Coronary artery (tissue), 2 donors: Measurements from ENCODE around the gene ZCCHC17.

ENCODE experiments used
- DNase-seq: peaks from one replicate; pipeline ENCODE4 v3.0.0-alpha.2; 2017; ENCODE audit warnings: low spot score
- H3K27ac ChIP-seq, 2 donors: fragments of 200-600 bp; sonication (generic); one replicate each; pipeline ENCODE4 v1.5.1; 2016 to 2019
- H3K4me3 ChIP-seq: fragments of 200-600 bp; sonication (generic); 2 replicates; pipeline ENCODE4 v1.5.1; 2016; ENCODE audit warnings: mild to moderate bottlenecking, moderate library complexity
- TF ChIP-seq, protein P1 (sequence below): fragments of 200-600 bp; sonication (generic); IDR thresholded peaks from one replicate; pipeline ENCODE4 v1.5.1; 2019; ENCODE audit warnings: antibody characterized with exemption

The ZCCHC17 gene

DNA sequence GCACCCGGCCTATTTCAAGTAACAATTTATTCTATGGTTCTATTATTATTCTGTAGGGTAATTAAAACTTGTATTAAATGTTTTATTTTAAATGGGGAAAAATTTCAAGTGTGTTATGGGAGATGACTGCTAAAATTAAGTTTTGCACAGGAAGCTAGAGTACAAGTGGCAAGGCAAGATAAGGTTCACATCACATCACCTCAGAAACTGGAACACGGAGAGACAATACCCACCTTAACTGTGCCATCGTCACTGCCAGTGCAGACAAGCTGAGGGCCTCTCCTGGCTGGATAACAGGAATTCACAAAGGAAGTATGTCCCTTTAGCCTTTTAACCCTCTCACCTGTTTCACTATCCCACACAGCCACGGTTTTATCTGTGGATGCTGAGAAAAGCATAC, 7.8 kb upstream of the ZCCHC17 start:
- TF ChIP-seq, protein P1, sequence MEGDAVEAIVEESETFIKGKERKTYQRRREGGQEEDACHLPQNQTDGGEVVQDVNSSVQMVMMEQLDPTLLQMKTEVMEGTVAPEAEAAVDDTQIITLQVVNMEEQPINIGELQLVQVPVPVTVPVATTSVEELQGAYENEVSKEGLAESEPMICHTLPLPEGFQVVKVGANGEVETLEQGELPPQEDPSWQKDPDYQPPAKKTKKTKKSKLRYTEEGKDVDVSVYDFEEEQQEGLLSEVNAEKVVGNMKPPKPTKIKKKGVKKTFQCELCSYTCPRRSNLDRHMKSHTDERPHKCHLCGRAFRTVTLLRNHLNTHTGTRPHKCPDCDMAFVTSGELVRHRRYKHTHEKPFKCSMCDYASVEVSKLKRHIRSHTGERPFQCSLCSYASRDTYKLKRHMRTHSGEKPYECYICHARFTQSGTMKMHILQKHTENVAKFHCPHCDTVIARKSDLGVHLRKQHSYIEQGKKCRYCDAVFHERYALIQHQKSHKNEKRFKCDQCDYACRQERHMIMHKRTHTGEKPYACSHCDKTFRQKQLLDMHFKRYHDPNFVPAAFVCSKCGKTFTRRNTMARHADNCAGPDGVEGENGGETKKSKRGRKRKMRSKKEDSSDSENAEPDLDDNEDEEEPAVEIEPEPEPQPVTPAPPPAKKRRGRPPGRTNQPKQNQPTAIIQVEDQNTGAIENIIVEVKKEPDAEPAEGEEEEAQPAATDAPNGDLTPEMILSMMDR, result no peak
- H3K4me3 ChIP-seq, result no peak overlapping the region
- no peak for DNase-seq
- no peak overlapping the region for H3K27ac ChIP-seq

DNA sequence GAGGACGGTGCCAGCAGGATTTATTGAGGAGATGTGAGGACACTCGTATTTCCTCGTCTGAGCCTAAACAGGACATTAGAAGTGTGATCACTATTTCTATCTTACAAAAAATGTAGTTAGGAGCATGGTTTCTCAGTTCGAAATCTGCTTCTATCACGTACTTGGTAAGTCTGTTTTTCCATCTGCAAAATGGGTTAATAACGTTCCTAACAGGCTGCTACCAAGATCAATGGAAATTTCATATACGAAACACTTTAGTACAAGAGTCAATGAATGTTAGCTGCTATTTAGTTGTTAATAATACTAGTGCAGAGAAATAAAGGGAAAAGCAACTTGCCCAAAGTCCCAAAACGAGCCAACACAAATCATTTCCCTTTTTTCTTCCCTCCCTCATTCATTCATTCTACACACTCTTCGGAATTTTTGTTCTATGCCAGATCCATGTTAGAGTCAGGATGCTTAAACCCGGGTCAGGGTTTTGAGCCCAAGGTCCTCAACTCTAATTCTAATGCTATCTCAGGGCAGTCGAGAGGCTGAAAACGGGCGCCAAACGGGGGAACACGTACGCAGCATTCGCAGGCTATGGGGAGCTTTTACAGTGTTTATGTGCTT, 852 bp upstream of the ZCCHC17 start:
- DNase-seq, result no peak
- TF ChIP-seq, protein P1, result no peak
- H3K4me3 ChIP-seq, result peak overlapping the region; percentile 92
- H3K27ac ChIP-seq, result peak overlapping the region; percentile 53 to 92

DNA sequence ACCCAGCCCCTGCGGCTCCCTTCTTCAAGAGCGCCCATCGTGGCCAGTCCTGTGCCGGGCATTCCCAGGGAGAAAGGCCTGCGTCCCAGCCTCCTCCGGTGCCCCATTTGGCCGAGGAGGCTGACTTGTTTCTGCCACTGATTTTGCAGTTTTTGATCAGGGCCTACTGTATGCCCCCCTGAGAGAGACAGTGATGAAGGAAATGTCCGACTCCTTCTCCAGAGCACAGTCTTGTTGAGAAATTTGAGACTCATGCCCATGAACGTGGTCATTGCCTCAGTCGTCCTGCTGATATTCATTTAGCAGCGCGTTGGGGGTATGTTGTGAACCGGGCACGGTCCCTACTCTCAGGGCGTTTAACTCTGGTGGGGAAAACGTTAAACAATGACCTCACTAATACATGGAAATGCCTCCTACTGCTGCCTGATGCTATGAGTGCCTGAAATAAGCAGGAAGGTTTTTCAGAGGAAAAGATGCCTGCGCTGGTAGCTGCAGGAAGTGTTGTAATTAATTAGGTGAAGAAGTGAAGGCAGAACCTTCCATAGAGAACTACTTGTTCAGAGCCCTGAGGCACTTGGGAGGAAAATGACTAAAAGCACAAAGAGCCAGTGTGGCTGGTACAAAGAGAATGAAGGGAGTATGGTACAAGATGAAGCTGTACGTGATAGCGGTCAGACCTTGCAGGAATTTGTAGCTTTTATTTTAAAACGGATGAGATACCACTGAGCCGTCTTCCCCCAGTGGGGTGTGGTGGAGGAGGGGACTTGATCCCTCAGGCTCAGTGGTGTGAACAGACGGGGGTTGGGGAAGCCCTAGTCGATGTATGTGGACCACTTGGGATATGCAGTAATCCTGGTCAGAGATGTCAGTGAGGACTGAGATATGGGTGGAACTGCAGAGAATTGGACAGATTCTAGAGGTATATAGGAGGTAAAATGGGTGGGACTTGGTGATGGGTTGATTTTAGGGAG, 730 bp downstream of the ZCCHC17 start:
- DNase-seq, result no peak
- Histone ChIP-seq H3K4me3 (peak overlapping the region; percentile 92), H3K27ac (peak overlapping the region; percentile 85 to 92)
- TF ChIP-seq, protein P1, result no peak

DNA sequence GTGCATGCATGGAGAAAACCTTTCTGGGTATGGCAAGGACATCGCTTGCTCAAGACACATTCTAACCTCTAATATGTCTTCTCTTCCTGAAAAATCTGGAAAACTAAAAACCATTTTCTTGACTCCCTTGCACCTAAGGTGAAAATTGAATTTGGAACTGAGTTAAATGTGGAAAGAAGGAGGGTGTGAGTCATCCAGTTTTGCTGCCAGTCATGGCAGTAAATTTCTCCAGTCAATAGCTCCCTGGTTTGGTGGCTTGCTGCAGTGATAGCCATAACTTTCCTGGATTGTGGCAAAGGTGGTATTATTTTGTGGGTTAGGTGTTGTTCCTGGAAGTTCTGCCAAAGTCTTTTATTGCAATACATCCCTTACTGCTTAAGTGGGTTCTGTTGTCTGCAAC, 2.5 kb downstream of the ZCCHC17 start:
- Histone ChIP-seq H3K4me3 (no peak overlapping the region), H3K27ac (no peak overlapping the region)
- DNase-seq, result no peak
- TF ChIP-seq, protein P1, result no peak

DNA sequence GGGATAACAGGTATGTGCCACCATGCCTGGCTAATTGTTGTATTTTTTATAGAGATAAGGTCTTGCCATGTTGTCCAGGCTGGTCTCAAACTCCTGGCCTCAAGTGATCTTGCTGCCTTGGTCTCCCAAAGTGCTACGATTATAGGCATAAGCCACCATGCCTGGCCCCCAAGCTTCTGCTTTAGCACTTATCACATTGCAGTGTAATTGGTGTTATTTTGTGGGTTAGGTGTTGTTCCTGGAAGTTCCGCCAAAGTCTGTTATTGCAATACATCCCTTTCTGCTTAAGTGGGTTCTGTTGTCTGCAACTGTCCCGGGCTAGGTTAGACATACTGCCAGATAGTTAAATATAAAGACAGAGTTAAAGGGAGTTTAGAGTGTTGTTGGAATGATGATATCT, 3.4 kb downstream of the ZCCHC17 start:
- no peak overlapping the region for H3K27ac ChIP-seq
- no peak overlapping the region for H3K4me3 ChIP-seq
- TF ChIP-seq, protein P1, result no peak
- DNase-seq, result no peak

DNA sequence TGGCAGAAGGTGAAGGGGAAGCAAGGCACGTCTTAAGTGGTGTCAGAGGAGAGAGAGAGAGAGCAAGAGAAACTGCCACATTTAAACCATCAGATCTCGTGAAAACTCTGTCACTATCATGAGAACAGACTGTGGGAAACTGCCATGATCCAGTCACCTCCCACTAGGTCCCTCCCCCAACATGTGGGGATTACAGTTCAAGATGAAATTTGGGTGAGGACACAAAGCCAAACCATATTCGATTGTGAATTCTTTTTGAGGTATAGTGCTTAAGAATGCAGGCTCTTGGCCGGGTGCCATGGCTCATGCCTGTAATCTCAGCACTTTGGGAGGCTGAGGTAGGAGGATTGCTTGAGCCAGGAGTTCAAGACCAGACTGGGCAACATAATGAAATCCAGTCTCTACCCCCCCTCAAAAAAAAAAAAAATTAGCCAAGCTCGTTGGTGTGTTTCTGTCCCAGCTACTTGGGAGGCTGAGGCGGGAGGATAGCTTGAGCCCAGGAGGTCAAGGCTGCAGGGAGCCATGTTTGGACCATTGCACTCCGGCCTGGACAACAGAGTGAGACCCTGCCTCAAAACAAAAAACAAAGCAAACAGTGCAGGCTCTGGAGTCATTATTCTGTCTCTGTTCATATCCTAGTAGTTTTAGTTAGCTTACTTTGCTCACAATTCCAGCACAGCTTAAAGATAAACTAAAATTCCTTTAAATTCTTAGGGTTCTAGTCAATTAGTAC, 6.0 kb downstream of the ZCCHC17 start:
- Histone ChIP-seq H3K27ac (no peak overlapping the region), H3K4me3 (no peak overlapping the region)
- TF ChIP-seq, protein P1, result no peak
- DNase-seq, result no peak
